ENCODE measurements around the gene IARS2.
"Not testable (repeated sequence)": the region's sequence is repeated elsewhere in the genome, so short reads cannot be mapped to it uniquely, and the experiment has no call there.

The IARS2 gene

GRCh38 chr1:220169887-220170286 is 76.0 kb downstream of the IARS2 start:
- not testable (repeated sequence) for DNase-seq

- no peak for DNase-seq
Measured at GRCh38 chr1:220170836-220171526, 77.0 kb downstream of the IARS2 start.

DNA sequence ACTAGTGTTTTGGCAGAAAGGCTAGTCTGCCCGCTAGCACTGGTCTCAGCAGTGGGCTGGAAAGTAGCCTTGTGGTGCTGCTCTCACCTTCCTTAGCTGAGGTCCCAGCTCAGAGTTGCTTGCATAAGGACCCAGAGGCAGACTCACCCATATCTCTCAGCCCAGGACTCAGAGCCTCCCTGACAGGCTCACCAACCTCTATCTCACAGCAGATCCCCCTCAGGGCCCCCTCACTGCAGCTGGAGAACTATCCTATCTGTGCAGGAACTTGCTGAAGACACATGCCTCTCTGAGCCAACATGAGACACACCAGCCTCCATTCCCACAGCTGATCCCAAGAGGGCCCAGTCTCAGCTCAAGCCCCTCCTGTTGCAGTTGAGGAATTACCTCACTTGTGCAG is 82.6 kb downstream of the IARS2 start:
- DNase-seq, result no peak

GRCh38 chr1:220182111-220182510 is 88.2 kb downstream of the IARS2 start:
- no peak for DNase-seq

GRCh38 chr1:220182656-220183055 is 88.7 kb downstream of the IARS2 start:
- DNase-seq, result no peak

- no peak for DNase-seq
Measured at GRCh38 chr1:220184506-220184905, 90.6 kb downstream of the IARS2 start.

- DNase-seq, result no peak
Measured at GRCh38 chr1:220186752-220187151, 92.8 kb downstream of the IARS2 start.

DNA sequence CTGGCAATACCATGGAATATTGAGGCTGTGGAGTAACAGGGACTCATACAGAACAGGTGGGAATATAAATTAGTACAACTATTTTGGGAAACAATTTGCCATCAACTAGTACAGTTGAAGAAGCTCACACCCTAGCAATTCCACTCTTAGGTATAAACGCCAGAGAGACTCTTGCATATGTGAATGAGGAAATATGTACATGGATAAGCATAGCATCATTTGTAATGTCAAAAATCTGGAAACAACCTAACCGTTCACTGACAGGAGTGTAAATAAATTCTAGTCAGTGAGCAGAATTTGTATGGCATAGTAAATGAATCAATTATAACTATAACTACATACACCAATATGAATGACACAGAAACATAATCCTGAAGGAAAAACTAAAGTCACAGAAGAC is 94.6 kb downstream of the IARS2 start:
- no peak for DNase-seq

GRCh38 chr1:220189750-220190347 is 95.9 kb downstream of the IARS2 start:
- peak; percentile 9 for DNase-seq

- DNase-seq, result no peak
Measured at GRCh38 chr1:220195701-220196100, 101.8 kb downstream of the IARS2 start.

Data from activated CD4-positive, alpha-beta T cell treated with anti-CD3 and anti-CD28 coated beads, Interleukin-2, Interleukin-6, amounts not matched to agents 100 ng/mL and 50 ng/mL, durations not matched to agents 16 hours and 8 hours (primary cell).